GM18868 (cell line): ENCODE measurements around the gene PPP2R3A.
"Not testable (repeated sequence)": the region's sequence is repeated elsewhere in the genome, so short reads cannot be mapped to it uniquely, and the experiment has no call there.

Experiments
- ATAC-seq: cut with Tn5 transposase; IDR thresholded peaks from one replicate; pipeline ENCODE4 v1.9.1; 2021; ENCODE audit warnings: mild to moderate bottlenecking, moderate library complexity; ENCODE audit not compliant: unreplicated experiment

Gene PPP2R3A

GRCh38 chr3:136083641-136084382 is 118.3 kb downstream of the PPP2R3A start:
- not testable (repeated sequence) for ATAC-seq

DNA sequence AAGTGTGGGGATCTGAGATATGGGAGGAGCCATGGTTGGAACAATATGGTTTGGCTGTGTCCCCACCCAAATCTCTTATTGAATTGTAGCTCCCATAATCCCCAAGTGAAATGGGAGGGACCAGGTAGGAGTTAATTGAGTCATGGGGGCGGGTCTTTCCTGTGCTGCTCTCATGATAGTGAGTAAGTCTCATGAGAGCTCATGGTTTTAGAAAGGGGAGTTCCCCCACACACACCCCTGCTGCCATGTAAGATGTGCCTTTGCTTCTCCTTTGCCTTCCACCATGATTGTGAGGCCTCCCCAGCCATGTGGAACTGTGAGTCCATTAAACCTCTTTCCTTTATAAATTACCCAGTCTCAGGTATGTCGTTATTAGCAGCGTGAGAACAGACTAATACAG is 119.5 kb downstream of the PPP2R3A start:
- ATAC-seq, result not testable (repeated sequence)

DNA sequence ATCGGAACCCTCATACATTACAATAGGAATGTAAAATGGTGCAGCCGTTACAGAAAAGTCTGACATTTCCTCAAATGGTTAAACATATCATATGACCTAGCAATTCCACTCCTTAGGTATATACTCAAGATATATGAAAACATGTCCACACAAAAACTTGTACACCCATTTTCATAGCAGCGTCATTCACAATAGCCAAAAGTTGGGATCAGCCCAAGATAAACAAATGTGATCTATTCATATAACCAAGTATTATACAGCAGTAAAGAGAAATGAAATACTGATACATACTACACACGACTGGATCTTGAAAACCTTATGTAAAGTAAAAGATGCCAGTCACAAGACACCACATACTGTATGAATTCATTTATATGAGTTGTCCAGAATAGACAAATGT is 128.2 kb downstream of the PPP2R3A start:
- no peak for ATAC-seq

DNA sequence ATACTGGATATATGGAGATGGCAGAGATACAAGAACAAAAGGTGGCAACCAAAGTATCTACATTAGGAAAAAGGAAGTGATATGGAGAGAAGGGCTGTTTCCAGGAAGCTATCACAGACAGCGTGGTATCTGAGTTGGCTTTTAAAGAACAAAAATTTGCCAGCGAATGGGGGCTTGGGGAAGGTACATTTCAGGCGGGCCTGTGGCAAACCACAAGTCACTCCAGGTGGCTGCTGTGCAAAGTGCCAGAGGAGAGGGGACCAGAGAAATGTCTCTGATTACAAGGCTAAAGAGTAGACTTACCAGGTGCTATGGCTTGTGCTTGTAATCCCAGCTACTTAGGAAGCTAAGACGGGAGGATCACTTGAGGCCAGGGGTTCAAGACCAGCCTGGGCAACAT is 139.5 kb downstream of the PPP2R3A start:
- no peak for ATAC-seq

GRCh38 chr3:136106101-136106500 is 140.6 kb downstream of the PPP2R3A start:
- ATAC-seq, result no peak

GRCh38 chr3:136109499-136109898 is 144.0 kb downstream of the PPP2R3A start:
- peak; percentile 96 for ATAC-seq

GRCh38 chr3:136110481-136110880 is 145.0 kb downstream of the PPP2R3A start:
- ATAC-seq, result no peak

- no peak for ATAC-seq
Observed at GRCh38 chr3:136114421-136114820, 148.9 kb downstream of the PPP2R3A start.

- ATAC-seq, result not testable (repeated sequence)
Observed at GRCh38 chr3:136119332-136119731, 153.8 kb downstream of the PPP2R3A start.

GRCh38 chr3:136119783-136120182 is 154.3 kb downstream of the PPP2R3A start:
- ATAC-seq, result not testable (repeated sequence)

GRCh38 chr3:136120373-136121348 is 155.1 kb downstream of the PPP2R3A start:
- peak; percentile 69 for ATAC-seq

GRCh38 chr3:136122006-136122405 is 156.5 kb downstream of the PPP2R3A start:
- no peak for ATAC-seq

GRCh38 chr3:136131647-136132046 is 166.1 kb downstream of the PPP2R3A start:
- ATAC-seq, result not testable (repeated sequence)

- ATAC-seq, result no peak
Observed at GRCh38 chr3:136134091-136134490, 168.6 kb downstream of the PPP2R3A start.

- peak; percentile 50 for ATAC-seq
Observed at GRCh38 chr3:136135039-136135802, 169.7 kb downstream of the PPP2R3A start.

DNA sequence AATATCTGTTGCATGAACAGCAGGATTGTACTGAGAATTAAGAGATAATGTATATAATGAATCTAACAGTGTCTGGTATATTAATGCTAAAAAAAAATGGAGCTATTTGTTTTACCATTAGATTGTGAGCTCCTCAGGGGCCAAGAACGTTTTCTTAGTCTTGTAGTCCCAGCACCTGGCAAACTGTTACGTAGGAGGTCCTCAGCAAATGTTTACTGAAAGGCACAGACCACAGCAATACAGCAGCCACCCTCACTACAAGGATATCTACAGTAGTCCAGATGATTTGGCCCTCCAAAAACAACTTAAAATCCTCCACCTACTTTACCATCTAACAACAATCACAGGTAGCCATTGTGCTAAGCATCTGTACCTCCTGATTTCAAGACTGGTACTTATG is 170.9 kb downstream of the PPP2R3A start:
- ATAC-seq, result no peak

- no peak for ATAC-seq
Observed at GRCh38 chr3:136141291-136141785, 175.8 kb downstream of the PPP2R3A start.

GRCh38 chr3:136141891-136142290 is 176.4 kb downstream of the PPP2R3A start:
- ATAC-seq, result no peak

DNA sequence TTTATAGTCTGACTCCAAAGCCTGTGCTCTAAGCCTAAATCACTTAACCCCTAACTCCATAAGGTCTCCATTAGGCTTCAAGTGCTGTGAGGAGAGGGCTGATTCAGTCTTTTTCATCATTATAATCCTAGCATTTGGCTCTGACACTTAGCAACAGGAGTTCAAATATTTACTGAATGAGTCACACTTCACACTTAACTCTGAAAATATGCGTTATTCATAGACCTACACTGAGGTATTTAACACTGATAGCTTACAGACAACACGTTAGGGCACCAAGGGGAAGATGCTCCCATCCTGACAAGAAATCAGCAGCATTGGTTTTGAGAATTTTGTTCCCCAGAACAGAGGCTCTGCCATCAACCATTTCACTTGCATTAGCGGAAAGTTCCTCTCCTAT is 177.1 kb downstream of the PPP2R3A start:
- ATAC-seq, result peak; percentile 52

- not testable (repeated sequence) for ATAC-seq
Observed at GRCh38 chr3:136144397-136144796, 178.9 kb downstream of the PPP2R3A start.
